ENCODE data around the gene MUC22. TPM values are rescaled to one million over a fixed set of nuclear protein-coding genes. Genes with fewer than 3 reads are reported as not detected.
"Not testable (repeated sequence)": the region's sequence is repeated elsewhere in the genome, so short reads cannot be mapped to it uniquely, and the experiment has no call there.

The MUC22 gene
- total and polyA plus RNA-seq, 4 donors = not detected

GRCh38 chr6:30991891-30992290 lies 18.4 kb upstream of the MUC22 start:
- H3K36me3 ChIP-seq (ENCODE audit: control insufficient read depth, insufficient read depth, low read length) = no peaks in the 10 kb centered on the region
- H3K4me1 ChIP-seq (ENCODE audit: control insufficient read depth, insufficient read depth, low read length) = no peaks in the 10 kb centered on the region
- WGBS (ENCODE audit: insufficient coverage) = no CpG with 5 or more reads among the region's 2 CpGs
- H3K27me3 ChIP-seq (ENCODE audit: control insufficient read depth, insufficient read depth, low read length) = no peaks in the 10 kb centered on the region
- no peak for DNase-seq (ENCODE audit: low read depth in 4 of 6, low spot score in 6 of 6)
- H3K9me3 ChIP-seq (ENCODE audit: control insufficient read depth, insufficient read depth, low read length) = no peaks in the 10 kb centered on the region
- no peak overlapping the region for H3K27ac ChIP-seq (ENCODE audit: low read depth, low read length)
- H3K4me3 ChIP-seq (ENCODE audit: low read depth, low read length) = no peak overlapping the region

GRCh38 chr6:30997301-30997700 lies 13.0 kb upstream of the MUC22 start:
- Histone ChIP-seq H3K27ac (ENCODE audit: low read depth, low read length) (no peak overlapping the region), H3K27me3 (ENCODE audit: control insufficient read depth, insufficient read depth, low read length) (no peaks in the 10 kb centered on the region), H3K4me1 (ENCODE audit: control insufficient read depth, insufficient read depth, low read length) (no peaks in the 10 kb centered on the region), H3K9me3 (ENCODE audit: control insufficient read depth, insufficient read depth, low read length) (no peaks in the 10 kb centered on the region), H3K36me3 (ENCODE audit: control insufficient read depth, insufficient read depth, low read length) (no peaks in the 10 kb centered on the region), H3K4me3 (ENCODE audit: low read depth, low read length) (no peak overlapping the region)
- no peak for DNase-seq (ENCODE audit: low read depth in 4 of 6, low spot score in 6 of 6)
- no CpG with 5 or more reads among the region's 2 CpGs for WGBS (ENCODE audit: insufficient coverage)

- Histone ChIP-seq H3K27ac (ENCODE audit: low read depth, low read length) (no peak overlapping the region), H3K4me3 (ENCODE audit: low read depth, low read length) (no peak overlapping the region), H3K9me3 (ENCODE audit: control insufficient read depth, insufficient read depth, low read length) (no peaks in the 10 kb centered on the region), H3K36me3 (ENCODE audit: control insufficient read depth, insufficient read depth, low read length) (no peaks in the 10 kb centered on the region), H3K27me3 (ENCODE audit: control insufficient read depth, insufficient read depth, low read length) (no peaks in the 10 kb centered on the region), H3K4me1 (ENCODE audit: control insufficient read depth, insufficient read depth, low read length) (no peaks in the 10 kb centered on the region)
- DNase-seq (ENCODE audit: low read depth in 4 of 6, low spot score in 6 of 6) = no peak
- 64% methylated on average over 3 of the region's 5 CpGs for WGBS (ENCODE audit: insufficient coverage)
These were observed 11.5 kb upstream of the MUC22 start for GRCh38 chr6:30998785-30999184.

- not testable (repeated sequence) for H3K27ac ChIP-seq (ENCODE audit: low read depth, low read length); H3K9me3 ChIP-seq (ENCODE audit: control insufficient read depth, insufficient read depth, low read length); H3K36me3 ChIP-seq (ENCODE audit: control insufficient read depth, insufficient read depth, low read length); H3K27me3 ChIP-seq (ENCODE audit: control insufficient read depth, insufficient read depth, low read length); DNase-seq (ENCODE audit: low read depth in 4 of 6, low spot score in 6 of 6); H3K4me1 ChIP-seq (ENCODE audit: control insufficient read depth, insufficient read depth, low read length); H3K4me3 ChIP-seq (ENCODE audit: low read depth, low read length)
- WGBS (ENCODE audit: insufficient coverage) = 86% methylated on average over 14 of the region's 39 CpGs
These were observed 10.0 kb upstream of the MUC22 start for GRCh38 chr6:31000067-31000860.

- WGBS (ENCODE audit: insufficient coverage) = 63% methylated on average over 11 of the region's 13 CpGs
- DNase-seq (ENCODE audit: low read depth in 4 of 6, low spot score in 6 of 6) = no peak
- Histone ChIP-seq H3K9me3 (ENCODE audit: control insufficient read depth, insufficient read depth, low read length) (no peaks in the 10 kb centered on the region), H3K4me3 (ENCODE audit: low read depth, low read length) (no peak overlapping the region), H3K27ac (ENCODE audit: low read depth, low read length) (no peak overlapping the region), H3K27me3 (ENCODE audit: control insufficient read depth, insufficient read depth, low read length) (no peaks in the 10 kb centered on the region), H3K4me1 (ENCODE audit: control insufficient read depth, insufficient read depth, low read length) (no peaks in the 10 kb centered on the region), H3K36me3 (ENCODE audit: control insufficient read depth, insufficient read depth, low read length) (no peaks in the 10 kb centered on the region)
These were observed 8.9 kb upstream of the MUC22 start for GRCh38 chr6:31001281-31001888.

- H3K27ac ChIP-seq (ENCODE audit: low read depth, low read length) = no peak overlapping the region
- WGBS (ENCODE audit: insufficient coverage) = 80% methylated on average over 1 of the region's 2 CpGs
These were observed 7.8 kb upstream of the MUC22 start for GRCh38 chr6:31002471-31002870.

GRCh38 chr6:31004794-31005193 lies 5.5 kb upstream of the MUC22 start:
- DNase-seq (ENCODE audit: low read depth in 4 of 6, low spot score in 6 of 6) = no peak
- H3K27ac ChIP-seq (ENCODE audit: low read depth, low read length) = no peak overlapping the region
- no peak overlapping the region for H3K4me3 ChIP-seq (ENCODE audit: low read depth, low read length)
- no peaks in the 10 kb centered on the region for H3K27me3 ChIP-seq (ENCODE audit: control insufficient read depth, insufficient read depth, low read length)
- no peaks in the 10 kb centered on the region for H3K9me3 ChIP-seq (ENCODE audit: control insufficient read depth, insufficient read depth, low read length)
- WGBS (ENCODE audit: insufficient coverage) = 86% methylated on average over 1 of the region's 4 CpGs
- H3K36me3 ChIP-seq (ENCODE audit: control insufficient read depth, insufficient read depth, low read length) = no peaks in the 10 kb centered on the region
- peaks cover 5% of the 10 kb centered on the region for H3K4me1 ChIP-seq (ENCODE audit: control insufficient read depth, insufficient read depth, low read length)

More at GRCh38 chr6:31002471-31002870, 7.8 kb upstream of the MUC22 start:
- Histone ChIP-seq H3K4me3 (ENCODE audit: low read depth, low read length) (no peak overlapping the region), H3K9me3 (ENCODE audit: control insufficient read depth, insufficient read depth, low read length) (no peaks in the 10 kb centered on the region), H3K27me3 (ENCODE audit: control insufficient read depth, insufficient read depth, low read length) (no peaks in the 10 kb centered on the region), H3K36me3 (ENCODE audit: control insufficient read depth, insufficient read depth, low read length) (no peaks in the 10 kb centered on the region), H3K4me1 (ENCODE audit: control insufficient read depth, insufficient read depth, low read length) (no peaks in the 10 kb centered on the region)
- no peak for DNase-seq (ENCODE audit: low read depth in 4 of 6, low spot score in 6 of 6)

- DNase-seq (ENCODE audit: low read depth in 4 of 6, low spot score in 6 of 6) = no peak
- 95% methylated on average over 6 of the region's 9 CpGs for WGBS (ENCODE audit: insufficient coverage)
- Histone ChIP-seq H3K36me3 (ENCODE audit: control insufficient read depth, insufficient read depth, low read length) (no peaks in the 10 kb centered on the region), H3K27ac (ENCODE audit: low read depth, low read length) (no peak overlapping the region), H3K4me1 (ENCODE audit: control insufficient read depth, insufficient read depth, low read length) (peaks cover 5% of the 10 kb centered on the region), H3K4me3 (ENCODE audit: low read depth, low read length) (no peak overlapping the region), H3K27me3 (ENCODE audit: control insufficient read depth, insufficient read depth, low read length) (no peaks in the 10 kb centered on the region), H3K9me3 (ENCODE audit: control insufficient read depth, insufficient read depth, low read length) (no peaks in the 10 kb centered on the region)
These were observed 4.8 kb upstream of the MUC22 start for GRCh38 chr6:31005249-31006020.

- no peaks in the 10 kb centered on the region for H3K9me3 ChIP-seq (ENCODE audit: control insufficient read depth, insufficient read depth, low read length)
- H3K4me3 ChIP-seq (ENCODE audit: low read depth, low read length) = no peak overlapping the region
- H3K27ac ChIP-seq (ENCODE audit: low read depth, low read length) = no peak overlapping the region
- no peaks in the 10 kb centered on the region for H3K27me3 ChIP-seq (ENCODE audit: control insufficient read depth, insufficient read depth, low read length)
- H3K36me3 ChIP-seq (ENCODE audit: control insufficient read depth, insufficient read depth, low read length) = no peaks in the 10 kb centered on the region
- WGBS (ENCODE audit: insufficient coverage) = 79% methylated on average over 5 of the region's 8 CpGs
- peaks cover 5% of the 10 kb centered on the region for H3K4me1 ChIP-seq (ENCODE audit: control insufficient read depth, insufficient read depth, low read length)
- no peak for DNase-seq (ENCODE audit: low read depth in 4 of 6, low spot score in 6 of 6)
These were observed 2.6 kb upstream of the MUC22 start for GRCh38 chr6:31007694-31008093.

Measured in spinal cord (tissue), 10 donors.